Tongue (tissue), 3 donors: ENCODE results near the gene ALDH16A1. TPM values are rescaled to one million over a fixed set of nuclear protein-coding genes. Genes with fewer than 3 reads are reported as not detected.

ENCODE experiments used
- DNase-seq: peaks from one replicate; pipeline ENCODE4 v3.0.0-alpha.2; 2015
- small RNA-seq: library from RNA; depleted of rRNA; stranded (forward); fragments of <200 nt; gene quantifications from one replicate; pipeline ENCODE3, GENCODE V24; 2014; ENCODE audit warnings: low replicate concordance
- total RNA-seq: library from RNA; depleted of rRNA; stranded (reverse); fragments of >200 nt; gene quantifications from one replicate; pipeline ENCODE4 v1.2.3, GENCODE V29; 2014

ALDH16A1 gene
- total RNA-seq, 1 donor from 2014 or later = 34.6 TPM

GRCh38 chr19:49514151-49514550 is 61.1 kb downstream of the ALDH16A1 start:
- DNase-seq = no peak

- peak; percentile 28 for DNase-seq
These were observed 62.7 kb downstream of the ALDH16A1 start for GRCh38 chr19:49515767-49516166.

- no peak for DNase-seq
These were observed 65.0 kb downstream of the ALDH16A1 start for GRCh38 chr19:49518033-49518432.

Small RNAs within 50 kb of the gene (small RNA-seq; reads per million reads assigned to genes)
- not detected for gene COX6CP7
- gene MIR150 = 44.7 reads per million, percentile 96 among the genes with 10 or more reads in this experiment
- gene SNORD32A = not detected
- not detected for gene SNORD33
- gene SNORD34 = not detected
- gene SNORD35A = not detected
- not detected for gene SNORD35B

Other genes with a start within 250 kb of the ALDH16A1 start
- 0.51 TPM for gene SLC6A16, start 128.0 kb upstream of the ALDH16A1 start, total RNA-seq
- gene CD37, start 117.8 kb upstream of the ALDH16A1 start, total RNA-seq = 2.3 TPM
- gene TEAD2, start 90.8 kb upstream of the ALDH16A1 start, total RNA-seq = 30.9 TPM
- not detected for gene DKKL1, start 89.3 kb upstream of the ALDH16A1 start, total RNA-seq
- gene KASH5, start 65.0 kb upstream of the ALDH16A1 start, total RNA-seq = not detected
- gene PTH2, start 29.8 kb upstream of the ALDH16A1 start, total RNA-seq = not detected
- not detected for gene GFY, start 27.8 kb upstream of the ALDH16A1 start, total RNA-seq
- gene SLC17A7, start 11.7 kb upstream of the ALDH16A1 start, total RNA-seq = 1.4 TPM
- 58.3 TPM for gene PIH1D1, start 1.4 kb upstream of the ALDH16A1 start, total RNA-seq
- 2.5 TPM for gene FLT3LG, start 21.0 kb downstream of the ALDH16A1 start, total RNA-seq
- gene RPL13A, start 34.4 kb downstream of the ALDH16A1 start, total RNA-seq = 1,944 TPM
- 5,071 TPM for gene RPS11, start 43.2 kb downstream of the ALDH16A1 start, total RNA-seq
- gene FCGRT, start 59.4 kb downstream of the ALDH16A1 start, total RNA-seq = 122 TPM
- 41.4 TPM for gene RCN3, start 74.8 kb downstream of the ALDH16A1 start, total RNA-seq
- 47.6 TPM for gene NOSIP, start 127.3 kb downstream of the ALDH16A1 start, total RNA-seq
- 3.4 TPM for gene PRRG2, start 128.1 kb downstream of the ALDH16A1 start, total RNA-seq
- gene PRR12, start 138.0 kb downstream of the ALDH16A1 start, total RNA-seq = 9.4 TPM
- 15.5 TPM for gene RRAS, start 186.9 kb downstream of the ALDH16A1 start, total RNA-seq
- gene SCAF1, start 189.0 kb downstream of the ALDH16A1 start, total RNA-seq = 19.5 TPM
- 44.0 TPM for gene IRF3, start 212.6 kb downstream of the ALDH16A1 start, total RNA-seq
- 10.9 TPM for gene BCL2L12, start 212.7 kb downstream of the ALDH16A1 start, total RNA-seq
- 208 TPM for gene PRMT1, start 224.0 kb downstream of the ALDH16A1 start, total RNA-seq
- 0.92 TPM for gene ADM5, start 236.4 kb downstream of the ALDH16A1 start, total RNA-seq
- gene CPT1C, start 237.9 kb downstream of the ALDH16A1 start, total RNA-seq = 5.1 TPM